H4 (cell line): ENCODE data around the gene HLCS. TPM values are rescaled to one million over a fixed set of nuclear protein-coding genes. Genes with fewer than 3 reads are reported as not detected.
"Not testable (repeated sequence)": the region's sequence is repeated elsewhere in the genome, so short reads cannot be mapped to it uniquely, and the experiment has no call there.

Experiments used
- DNase-seq: peaks from one replicate; pipeline ENCODE4 v3.0.0-alpha.2; 2015; ENCODE audit warnings: low spot score
- total RNA-seq: library from RNA; depleted of rRNA; stranded (reverse); fragments of >200 nt; shearing (Covaris generic); gene quantifications from 2 replicates; pipeline ENCODE4 v1.2.3, GENCODE V29; 2014

The HLCS gene
- total RNA-seq, 1 experiment from 2014 or later, result 26.0 TPM

DNA sequence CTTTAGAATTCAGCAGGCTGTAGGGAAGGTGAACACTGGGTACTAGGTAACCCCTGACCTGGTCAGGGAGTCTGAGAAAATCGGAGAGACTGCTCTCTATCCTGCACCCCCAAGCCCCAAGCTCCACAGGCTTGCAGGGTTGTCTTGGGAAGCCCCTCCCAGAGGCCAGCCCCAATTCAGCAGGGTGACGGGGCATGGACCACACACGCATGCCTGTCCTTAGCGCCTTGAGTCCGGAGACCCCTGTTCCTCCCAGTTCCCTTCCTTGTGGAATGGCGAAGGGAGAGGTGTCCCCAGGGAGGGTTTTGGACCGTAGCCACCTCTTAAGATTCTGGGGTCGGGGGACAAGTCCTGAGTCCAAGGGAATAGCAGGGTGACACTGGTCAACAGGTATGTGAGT, 116.1 kb downstream of the HLCS start:
- no peak for DNase-seq

DNA sequence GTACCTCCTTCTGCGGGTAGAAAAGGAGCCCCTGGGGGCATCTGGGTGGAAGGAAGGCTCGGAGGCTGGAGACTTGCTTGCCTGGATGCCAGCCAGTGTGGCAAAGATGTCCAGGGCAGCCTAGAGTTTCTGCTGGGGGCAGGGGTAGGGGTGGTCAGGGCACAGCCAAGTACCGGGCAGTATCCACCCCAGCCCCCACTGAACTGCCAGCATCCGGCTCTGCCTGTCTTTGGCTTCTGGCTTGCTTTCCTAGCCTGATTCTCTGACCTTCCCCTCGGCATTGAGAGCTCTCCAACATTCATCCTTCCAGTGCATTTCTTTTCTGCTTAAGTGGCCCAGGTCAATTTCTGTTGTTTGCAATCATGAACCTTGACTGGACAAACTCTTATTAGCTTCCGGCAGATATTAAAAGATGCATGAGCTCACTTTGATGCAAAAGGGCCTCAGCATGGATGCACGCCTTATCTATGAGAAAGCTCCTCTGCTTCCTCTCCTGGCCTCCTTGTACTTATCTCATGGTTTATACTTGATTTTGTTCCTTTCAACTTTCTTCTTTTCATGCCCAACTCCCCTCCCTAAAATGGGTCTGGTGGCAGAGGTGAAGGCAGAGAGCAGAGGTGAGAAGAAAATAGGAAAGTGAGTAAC, 116.9 kb downstream of the HLCS start:
- no peak for DNase-seq

DNA sequence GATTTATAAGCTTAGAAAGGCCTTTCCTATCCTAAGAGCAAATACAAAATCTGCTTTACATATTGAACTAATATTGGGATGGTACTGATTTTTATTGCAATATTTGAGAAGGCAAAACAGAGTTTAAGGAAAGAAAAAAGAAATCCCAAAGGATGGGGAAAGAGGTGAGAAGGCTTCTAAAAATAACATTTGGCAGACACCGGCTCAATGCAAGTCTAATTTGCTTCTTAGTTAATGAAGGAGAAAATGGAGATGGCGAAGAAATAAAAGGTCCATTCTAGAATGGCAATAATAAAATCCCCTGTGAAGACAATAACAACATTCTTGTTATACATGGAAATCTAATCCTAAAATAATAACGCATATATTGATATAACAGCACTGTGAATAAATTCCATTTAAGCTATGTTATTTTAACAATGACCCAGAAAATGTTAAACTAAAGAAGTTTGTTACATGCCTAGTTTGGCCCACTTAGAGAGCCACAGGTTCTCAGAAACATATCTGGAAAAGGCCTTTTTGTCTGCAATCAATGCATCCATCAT, 117.7 kb downstream of the HLCS start:
- no peak for DNase-seq

DNA sequence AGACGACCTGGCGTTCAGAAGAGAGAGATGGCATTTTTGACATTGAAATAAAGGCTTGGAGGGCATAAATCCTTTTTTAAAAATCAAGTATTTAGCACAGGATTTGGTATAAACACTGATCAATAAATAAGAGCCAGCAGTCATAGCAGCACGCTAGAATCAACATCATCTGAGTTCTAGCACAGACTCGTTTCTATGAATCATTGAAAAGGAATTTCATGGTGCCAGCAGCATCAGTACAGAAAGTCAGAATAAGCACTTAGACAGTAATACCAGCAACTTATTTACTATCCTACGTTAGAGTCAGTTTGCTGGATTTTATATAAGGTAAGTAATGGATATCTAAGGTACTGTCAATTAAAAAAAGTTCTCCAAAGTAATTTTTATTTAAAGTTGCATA, 119.3 kb downstream of the HLCS start:
- DNase-seq, result peak; percentile 75

DNA sequence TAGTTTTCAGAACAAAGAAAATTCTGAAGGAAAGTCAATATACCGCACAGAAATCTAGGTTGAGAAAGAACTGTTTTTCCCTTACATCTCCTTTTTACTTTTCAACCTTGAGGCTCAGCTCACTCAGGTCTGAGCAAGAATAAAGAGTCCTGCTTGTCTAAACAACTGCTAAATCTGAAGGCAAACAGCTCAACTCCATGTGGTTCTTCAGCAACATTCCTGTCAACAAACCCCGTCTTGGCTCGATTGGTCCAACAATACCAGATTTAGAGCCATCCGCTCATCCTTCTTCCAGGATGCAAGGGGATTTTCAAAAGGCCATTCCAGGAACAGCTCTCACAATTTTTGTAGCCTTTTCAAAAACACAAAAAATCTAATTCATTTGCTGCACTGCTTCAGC, 119.8 kb downstream of the HLCS start:
- DNase-seq, result peak; percentile 25

DNA sequence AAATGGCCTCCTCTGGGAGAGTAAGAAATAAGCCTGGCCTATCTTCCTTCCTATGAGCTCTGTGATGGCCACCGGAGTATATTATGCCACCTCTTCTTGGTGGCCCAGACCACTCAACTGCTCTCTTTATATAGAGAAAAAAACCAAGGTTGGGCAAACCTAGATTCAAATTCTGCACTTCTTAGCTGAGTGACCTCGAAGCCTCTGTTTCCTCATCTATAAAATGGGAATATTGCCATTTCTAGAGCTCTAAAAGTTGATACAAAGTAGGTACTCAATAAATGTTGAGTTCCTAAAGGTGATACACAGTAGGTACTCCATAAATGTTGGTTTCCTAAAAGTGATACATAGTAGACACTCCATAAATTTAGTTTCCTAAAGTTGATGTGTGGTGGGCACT, 120.7 kb downstream of the HLCS start:
- DNase-seq, result no peak

DNA sequence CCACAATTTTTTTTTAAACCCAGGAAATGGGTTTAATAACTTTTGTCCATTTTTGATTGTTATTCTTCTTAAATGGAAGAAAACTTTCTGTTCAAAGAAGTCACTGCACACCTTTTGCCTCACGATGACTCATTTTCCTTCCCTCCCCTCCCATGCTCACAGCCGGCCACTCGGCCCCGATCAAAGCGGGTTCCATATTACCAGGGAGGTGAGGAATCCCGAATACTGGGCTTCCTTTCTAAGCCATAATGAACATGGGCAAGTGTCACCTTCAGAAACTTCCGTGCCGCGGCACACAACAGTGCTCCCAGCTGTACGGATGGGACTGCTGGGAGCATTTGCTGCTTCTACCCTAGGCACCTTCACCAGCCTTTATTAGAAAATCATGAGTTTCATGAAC, 121.4 kb downstream of the HLCS start:
- DNase-seq, result no peak

DNA sequence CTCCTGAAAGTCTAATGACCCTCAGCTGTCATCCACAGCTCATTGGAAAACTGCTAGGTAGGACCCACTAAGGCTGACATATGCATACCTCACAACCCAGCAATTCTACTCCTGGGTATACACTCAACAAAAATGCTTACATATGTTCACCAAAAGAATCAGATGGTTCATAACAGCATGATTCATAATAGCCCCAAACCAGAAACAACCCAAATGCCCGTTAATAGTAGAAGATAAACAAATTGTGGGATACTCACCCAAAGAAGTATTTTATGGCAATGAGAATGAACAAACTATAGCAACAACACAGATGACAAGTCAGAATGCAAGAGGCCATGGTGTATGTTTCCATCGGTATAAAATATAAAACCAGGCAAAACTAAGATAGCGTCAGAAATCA, 124.6 kb downstream of the HLCS start:
- DNase-seq, result no peak

DNA sequence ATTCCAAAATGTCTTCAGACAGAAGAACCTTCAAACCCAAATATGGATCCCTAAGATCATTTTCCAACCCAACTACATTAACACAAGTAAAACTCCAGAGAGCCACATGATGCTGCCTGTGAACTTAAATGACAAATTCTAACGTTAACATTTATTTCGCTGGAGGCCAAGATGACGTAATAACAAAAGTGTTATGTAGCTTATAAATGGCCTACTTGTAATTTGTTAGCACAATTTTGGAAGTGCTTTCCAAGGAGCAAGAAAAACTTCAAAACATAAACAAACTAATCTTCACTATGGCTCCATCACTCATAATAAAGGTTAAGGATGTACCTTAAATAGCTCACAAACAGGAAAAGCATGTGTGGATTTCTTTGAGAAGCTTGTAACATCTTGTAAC, 126.7 kb downstream of the HLCS start:
- no peak for DNase-seq

DNA sequence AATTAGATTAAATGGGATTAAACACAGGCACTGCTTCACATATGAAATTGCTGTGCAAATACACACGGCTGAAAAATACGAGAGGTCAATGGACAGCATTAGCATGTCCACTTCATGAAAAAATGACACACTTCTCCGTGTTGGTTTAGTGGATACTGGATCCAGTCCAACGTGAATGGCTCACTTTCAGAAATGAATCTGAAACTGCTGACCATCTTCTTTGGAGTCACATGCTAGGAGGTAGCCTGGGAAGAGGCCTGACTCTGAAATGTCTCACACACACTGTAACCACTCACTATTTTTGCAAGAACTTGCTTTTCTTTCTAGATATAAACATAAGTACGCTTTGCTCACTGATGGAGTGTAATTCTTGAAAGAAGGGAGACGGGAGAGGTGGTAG, 127.3 kb downstream of the HLCS start:
- peak; percentile 27 for DNase-seq

DNA sequence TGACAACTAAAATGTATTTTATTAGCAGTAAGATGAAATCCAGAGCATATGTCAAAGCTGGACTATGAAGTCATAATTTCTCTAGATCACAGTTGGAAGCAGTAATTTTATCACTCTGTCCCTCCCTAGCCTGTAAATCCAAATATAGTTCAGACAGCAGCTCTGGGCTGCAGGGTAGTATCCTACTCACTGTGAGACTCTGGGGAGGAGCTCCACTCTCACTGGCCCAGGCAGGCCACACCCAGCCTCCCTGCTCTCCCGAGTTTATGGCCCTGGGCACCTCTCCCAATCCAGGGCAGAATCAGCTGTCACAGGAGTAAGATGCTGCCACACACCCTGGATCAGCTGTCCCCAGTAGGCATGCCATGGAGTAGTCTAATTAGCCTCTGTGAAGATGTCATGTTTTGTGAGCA, 131.1 kb downstream of the HLCS start:
- no peak for DNase-seq

DNA sequence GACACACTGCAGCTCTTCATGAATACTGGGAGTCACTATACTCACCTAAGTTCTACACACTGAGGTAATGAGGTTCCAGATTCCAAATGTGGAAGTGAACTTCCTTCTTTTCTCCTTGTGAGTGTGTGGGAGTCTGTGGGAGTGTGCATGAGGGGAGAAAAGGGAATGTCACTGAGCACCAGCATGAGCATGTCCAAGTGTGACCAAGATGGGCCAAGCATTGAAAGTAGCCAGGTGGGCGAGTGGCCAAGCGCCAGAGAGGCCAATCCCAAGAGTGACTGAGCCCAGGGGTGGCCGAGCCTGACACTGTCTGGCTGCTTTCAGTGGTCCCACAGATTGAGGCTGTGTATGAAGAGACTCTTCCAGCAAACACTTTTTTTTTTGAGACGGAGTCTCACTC, 132.3 kb downstream of the HLCS start:
- DNase-seq, result no peak

DNA sequence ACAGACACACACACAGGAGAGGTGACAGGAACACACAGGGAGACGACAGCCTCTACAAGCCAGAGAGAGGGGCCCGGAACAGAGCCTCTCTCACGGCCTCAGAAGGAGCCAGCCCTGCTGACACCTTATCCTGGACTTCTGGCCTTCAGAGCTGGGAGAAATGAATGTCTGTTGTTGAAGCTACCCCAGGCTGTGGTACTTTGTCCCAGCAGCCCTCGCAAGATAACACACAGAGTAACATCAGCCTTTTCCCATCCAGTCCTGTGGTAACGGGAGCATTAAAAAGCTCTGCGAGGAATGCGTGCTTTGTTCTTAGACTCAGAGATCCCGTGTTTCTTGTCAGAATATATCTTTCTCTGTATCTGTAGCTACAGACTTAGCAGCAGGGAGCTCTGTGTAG, 136.4 kb downstream of the HLCS start:
- no peak for DNase-seq

DNA sequence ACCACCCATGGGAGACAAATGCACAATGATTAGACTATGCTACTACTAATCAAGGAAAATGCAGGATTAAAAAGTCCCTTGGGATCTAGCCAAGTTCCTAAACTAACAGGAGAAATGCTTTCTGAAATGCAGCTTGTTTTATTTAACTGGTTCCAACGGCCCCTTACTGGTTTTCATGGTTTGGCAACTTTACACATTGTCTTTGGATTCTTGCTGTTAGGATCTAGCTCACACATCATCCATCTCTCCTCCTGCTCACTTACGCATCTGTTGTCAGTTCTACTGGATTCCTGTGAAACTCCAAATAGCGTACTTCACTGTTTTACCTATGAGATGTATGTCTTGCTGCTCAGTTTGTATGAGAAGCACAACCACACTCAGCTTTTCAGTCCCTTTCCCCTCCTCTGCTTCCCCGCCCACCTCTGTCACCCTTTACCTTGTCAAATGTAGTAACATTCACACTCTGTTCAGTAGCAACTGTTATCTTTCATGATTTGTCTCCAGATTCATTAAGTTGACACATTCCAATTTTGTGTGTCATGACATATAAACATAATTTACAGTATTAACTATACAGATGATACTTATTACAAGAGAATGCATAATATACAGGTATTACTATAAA, 137.5 kb downstream of the HLCS start:
- no peak for DNase-seq

DNA sequence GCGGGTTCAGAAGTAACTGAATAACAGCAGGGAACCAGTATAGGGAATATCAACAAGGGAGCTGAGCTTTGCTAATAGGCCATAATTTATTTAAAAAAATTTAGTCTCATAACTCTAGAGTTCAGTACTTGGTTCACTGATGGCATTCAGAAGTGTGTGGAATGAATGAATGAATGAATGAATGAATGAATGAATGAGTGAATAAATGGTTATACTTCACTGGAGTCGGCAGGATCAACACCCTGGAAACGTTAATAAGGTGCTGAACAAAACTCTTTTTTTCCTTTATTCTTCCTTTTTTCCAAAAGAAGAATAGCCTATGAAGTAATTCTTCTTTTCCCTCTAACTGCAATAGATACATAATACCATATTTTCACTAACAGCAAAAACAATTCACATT, 138.3 kb downstream of the HLCS start:
- DNase-seq, result no peak

DNA sequence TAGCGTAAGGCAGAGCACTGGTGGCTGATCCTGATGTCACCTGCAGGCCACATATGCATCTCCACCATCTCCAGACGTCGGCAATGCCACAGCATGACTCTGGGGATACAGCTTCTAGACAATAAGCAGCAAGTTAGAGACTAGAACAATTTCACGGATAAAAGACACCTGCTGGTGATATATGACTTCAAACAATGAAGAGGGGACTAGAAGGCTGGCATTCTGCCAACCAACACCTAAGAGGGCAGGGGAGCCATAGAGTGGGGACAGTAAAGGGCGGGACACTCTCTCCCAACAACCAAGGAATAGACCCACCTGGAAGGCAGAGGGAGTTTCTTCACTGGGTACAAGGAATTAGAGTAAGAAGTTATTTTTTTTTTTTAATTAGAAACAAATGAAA, 140.8 kb downstream of the HLCS start:
- no peak for DNase-seq

DNA sequence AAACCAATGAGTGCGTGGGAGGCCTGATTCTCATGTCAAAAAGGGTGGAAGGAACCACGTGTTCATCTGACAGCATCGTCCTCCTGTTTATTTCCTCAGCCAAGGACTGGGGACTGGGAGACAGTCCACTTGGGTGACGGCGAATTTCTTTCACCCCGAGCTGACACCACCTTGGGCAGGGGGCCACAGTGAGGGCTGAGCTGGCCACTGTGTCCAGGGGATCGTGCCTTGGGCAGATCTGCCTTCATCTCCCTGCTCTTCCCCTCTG, 145.5 kb downstream of the HLCS start:
- no peak for DNase-seq

DNA sequence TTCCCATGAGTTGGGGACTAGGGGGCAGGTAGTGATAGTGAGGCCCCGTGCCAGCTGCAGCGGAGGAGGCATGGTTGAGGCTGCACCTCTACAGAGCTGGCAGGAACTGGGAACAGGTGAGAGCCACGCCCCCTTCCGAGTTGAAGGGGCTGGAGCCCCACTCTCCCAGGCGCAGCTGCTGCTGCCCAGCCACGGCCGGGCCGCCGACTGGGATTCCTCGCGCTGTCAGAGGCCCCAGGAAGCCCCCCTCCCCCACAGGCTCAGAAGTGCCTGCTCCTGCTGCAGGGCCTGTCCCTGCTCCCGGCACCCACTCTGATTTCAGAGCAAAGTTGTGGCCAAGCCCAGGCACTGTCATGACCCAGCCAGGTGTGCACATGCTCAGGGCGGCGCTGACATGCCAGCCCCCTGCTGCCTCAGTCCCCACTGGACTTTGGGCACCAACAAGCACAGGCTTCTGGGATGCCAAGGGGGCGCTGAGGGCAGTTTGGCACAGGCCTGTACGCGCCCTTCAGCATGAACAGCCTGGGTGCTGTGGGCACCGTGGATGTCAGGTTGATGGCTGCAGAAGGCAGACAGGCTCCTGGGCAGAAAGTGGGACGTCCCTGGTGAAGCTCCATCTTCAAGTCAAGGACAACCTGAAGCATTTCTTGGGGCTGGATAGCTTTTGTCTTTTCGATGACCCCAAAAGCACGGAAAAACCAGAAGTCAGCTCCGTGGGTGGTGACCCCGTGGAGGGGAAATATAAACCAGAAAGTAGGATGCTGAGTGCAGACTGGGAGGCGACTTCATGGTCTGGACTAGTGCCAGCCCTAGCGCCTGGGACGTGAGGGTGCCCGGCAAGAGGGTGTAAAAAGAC, 146.1 kb downstream of the HLCS start:
- no peak for DNase-seq

DNA sequence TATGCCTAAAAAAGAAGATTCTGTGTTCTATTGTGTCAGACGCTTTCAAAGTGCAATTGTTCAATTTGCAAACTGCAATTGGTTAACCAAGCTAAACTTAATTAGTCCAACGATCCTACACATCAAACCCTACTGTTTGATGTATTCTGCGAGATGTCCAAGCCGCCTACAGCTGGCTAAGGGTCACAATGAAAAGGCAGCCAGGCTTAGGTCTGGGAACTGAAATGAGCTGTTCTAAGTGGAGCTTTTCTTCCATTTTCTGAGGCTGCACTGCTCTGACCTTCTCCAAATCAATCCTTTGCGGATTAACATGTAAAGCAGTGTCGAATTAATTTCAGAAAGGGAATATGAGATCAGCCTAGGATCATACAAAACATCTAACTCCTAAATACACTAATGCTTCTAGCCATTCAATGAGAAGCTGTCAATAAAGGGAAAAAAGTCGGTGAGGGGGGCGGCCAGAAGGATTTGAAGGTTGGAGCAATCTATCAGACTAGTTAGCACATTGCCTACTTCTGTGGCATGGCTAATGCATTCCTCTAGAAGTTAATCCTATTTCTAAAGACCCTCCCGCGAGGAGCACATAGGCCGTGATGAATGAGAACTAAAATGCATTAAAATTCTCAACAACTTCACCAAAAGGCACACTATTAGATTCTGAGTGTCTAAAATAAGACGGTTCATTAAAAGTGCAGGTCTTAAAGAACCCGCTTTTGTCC, 148.6 kb downstream of the HLCS start:
- DNase-seq, result no peak

DNA sequence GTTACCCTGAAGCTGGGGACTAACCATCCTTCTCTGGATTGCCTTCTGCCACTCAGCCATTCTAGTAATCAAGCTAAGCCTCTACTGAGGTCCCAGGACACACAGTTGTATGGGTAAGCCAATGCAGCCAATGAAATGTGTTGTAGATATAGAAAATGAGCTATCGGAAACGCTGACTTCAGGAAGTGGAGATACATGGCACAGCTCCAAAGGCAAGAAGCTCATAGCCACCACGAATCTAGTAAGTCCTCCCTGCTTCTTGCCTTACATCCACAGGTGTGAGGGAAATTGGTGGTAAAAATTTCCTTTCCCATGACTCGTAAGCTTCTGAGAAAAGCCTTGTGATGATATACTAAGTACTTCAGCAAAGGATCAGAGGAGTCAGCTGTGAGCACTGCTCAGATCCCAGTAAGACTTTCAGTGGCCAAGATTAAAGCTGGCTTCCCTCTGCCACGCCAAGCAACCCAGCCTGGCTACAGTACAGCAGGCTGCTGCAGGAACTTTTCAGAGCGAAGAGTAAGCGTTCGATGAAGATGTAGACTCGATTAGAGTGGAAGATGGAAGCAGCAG, 149.8 kb downstream of the HLCS start:
- no peak for DNase-seq

DNA sequence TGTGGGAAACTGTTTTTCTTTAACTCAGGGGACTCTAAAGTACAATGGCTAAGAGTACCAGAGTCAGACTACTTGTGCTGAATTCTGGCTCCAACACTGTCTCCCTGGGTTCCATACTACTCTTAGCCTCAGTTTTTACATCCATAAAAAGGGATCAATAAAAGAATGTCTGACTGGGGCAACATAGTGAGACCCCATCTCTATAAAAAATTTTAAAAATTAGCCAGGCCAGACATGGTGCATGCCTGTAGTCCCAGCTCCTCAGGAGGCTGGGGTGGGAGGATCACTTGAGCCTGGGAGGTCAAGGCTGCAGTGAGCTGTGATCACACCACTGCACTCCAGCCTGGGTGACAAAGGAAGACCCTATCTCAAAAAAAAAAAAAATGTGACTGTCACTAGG, 150.4 kb downstream of the HLCS start:
- not testable (repeated sequence) for DNase-seq

DNA sequence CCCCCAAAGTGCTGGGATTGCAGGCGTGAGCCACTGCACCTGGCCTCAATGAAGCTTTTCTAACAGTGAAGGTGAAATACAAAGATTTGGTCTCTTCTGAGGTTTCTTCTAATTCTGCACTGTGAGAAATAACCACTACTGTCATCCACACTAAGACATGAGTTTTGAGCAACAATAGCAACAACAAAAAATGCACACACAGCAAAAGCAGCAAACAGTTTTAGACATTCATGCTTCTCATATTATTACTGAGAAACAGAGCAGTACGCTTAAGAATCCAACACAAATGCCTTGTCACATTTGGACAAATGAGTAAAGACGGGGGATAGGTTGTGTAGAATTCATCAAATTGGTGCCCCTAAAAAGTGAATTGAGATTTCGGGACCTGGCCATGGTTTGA, 151.2 kb downstream of the HLCS start:
- no peak for DNase-seq
